Lung microvascular endothelial cell (primary cell): Measurements from ENCODE around the gene CCDC85C. TPM values are rescaled to one million over a fixed set of nuclear protein-coding genes. Genes with fewer than 3 reads are reported as not detected.

Experiments used
- DNase-seq, 2 donors: peaks; one replicate each; pipeline versions ENCODE4 v3.0.0 to v3.0.0-alpha.2; 2010; ENCODE audit warnings: low read depth in 2 of 2
- total RNA-seq: library from RNA; depleted of rRNA; stranded (reverse); fragments of >200 nt; gene quantifications from 2 replicates; pipeline ENCODE4 v1.2.1, GENCODE V29; 2014

Gene CCDC85C
- total RNA-seq, 1 donor from 2014 or later: 1.6 TPM

DNA sequence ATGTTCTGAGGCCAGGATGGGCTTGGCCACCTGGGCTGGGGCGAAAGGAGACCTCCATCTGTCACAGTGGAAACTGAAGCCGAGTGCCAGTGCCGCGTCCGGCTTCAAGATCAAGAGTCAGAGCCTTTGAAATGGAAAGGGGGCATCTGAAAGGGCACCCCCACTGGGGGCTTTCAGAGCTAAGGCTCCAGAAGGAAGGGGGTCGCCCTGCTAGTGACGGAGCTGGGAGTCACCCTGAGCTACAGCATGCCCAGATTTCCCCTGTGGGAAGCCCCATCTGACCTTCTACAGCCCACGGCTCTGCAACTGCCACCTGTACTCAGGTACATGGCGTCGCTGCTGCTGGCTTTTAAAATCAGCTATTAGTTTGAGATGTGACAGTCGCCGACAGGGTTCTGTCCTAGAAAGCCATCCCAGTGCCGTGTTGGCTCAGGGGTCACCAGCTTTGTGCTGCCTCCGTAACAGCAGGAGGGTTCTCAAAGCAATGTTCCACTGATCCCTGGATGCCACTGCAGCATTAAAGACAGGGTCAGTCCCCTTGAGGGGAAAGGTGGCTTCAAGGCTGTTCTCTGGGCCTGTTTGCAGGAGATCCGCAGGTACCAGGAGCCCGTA lies 91.3 kb downstream of the CCDC85C start:
- no peak for DNase-seq

DNA sequence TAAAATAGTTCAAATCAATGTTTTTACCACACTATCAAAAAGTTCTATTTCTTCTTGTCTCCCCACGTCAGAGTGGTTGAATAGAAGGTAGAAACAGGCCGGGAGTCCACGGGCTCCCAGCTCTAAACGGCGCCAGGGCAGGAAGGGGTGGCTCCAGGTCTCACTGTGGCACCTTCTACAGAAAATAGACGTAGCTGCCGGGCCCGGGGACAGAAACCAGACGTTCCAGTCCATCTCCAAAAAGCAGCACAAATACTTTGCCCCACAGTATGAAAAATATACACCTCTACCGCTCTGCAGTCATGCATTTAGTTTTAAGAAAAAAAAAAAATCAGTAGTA lies 91.9 kb downstream of the CCDC85C start:
- no peak for DNase-seq

DNA sequence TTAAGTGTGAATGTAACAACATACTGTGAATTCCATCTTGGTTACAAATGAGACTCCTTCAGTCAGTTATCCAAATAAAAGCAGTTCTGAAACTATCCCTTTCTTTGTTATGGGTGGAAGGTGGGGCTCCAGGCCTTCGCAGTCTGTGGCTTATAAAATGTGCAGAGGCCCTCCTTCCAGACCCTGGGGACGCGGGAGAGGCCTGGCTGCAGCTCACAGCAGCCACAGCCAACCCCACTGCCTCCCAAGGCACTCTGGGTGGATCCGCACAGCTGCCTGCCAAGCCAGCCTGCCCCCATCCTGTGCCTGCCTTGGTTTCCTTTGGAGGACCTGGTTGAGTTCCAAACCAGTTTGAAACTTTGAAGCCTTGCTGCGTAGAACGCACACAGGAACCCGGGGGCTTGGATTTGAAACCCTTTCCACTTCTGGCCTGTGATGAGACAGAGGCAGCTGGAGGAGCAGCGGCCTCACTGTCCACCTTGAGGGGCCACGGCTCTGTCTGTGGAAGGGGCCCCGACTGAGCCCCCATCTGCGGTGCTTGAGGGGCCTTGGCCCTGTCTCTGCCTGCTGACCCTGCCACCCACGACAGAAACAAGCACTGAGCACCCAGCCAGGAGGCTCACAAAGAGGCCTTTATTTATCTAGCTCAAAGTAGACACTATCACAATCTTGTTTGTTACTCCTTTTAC lies 92.4 kb downstream of the CCDC85C start:
- no peak for DNase-seq

DNA sequence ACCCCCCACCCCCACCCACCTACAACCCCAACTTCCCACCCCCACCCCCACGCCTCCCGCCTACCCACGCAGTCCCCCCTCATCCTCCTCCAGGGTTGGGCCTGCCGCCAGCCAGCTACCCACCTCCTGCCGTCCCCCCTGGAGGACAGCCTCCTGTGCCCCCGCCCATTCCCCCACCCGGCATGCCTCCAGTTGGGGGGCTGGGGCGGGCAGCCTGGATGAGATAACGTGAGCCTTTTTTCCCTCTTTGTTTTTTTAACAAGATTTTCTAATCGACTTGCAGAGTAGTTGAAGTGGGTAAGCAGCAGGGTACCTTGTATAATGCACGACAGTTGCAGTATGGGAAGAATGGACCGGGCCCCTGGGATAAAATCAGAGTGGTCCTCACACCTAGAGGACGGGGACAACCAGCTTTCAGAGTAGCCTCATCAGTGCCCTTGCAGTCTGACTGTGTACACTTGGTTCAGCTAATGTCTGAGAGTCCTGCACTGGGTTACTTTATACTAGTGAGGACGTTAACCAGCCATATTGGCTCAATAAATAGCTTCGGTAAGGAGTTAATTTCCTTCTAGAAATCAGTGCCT lies 93.4 kb downstream of the CCDC85C start:
- no peak for DNase-seq

DNA sequence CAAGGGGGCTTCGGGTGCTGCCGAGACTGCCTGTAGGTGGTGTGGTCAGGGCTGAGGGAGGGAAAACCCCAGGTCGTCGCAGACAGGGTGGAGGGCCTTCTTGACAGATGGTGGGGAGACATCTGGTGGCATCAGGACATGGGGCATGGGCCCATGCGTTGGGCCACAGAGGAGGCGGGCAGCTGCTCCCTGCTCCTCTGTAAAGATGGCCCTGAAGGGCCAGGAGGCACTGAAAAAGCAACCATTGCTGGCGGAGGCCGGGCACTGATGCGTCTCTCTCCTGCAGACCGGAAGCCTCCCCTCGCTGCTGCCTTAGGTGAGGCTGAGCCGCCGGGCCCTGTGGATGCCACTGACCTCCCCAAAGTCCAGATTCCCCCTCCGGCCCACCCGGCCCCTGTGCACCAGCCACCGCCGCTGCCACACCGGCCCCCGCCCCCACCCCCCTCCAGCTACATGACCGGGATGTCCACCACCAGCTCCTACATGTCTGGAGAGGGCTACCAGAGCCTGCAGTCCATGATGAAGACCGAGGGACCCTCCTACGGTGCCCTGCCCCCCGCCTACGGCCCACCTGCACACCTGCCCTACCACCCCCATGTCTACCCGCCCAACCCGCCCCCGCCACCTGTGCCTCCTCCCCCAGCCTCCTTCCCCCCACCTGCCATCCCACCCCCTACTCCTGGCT lies 94.0 kb downstream of the CCDC85C start:
- no peak for DNase-seq

DNA sequence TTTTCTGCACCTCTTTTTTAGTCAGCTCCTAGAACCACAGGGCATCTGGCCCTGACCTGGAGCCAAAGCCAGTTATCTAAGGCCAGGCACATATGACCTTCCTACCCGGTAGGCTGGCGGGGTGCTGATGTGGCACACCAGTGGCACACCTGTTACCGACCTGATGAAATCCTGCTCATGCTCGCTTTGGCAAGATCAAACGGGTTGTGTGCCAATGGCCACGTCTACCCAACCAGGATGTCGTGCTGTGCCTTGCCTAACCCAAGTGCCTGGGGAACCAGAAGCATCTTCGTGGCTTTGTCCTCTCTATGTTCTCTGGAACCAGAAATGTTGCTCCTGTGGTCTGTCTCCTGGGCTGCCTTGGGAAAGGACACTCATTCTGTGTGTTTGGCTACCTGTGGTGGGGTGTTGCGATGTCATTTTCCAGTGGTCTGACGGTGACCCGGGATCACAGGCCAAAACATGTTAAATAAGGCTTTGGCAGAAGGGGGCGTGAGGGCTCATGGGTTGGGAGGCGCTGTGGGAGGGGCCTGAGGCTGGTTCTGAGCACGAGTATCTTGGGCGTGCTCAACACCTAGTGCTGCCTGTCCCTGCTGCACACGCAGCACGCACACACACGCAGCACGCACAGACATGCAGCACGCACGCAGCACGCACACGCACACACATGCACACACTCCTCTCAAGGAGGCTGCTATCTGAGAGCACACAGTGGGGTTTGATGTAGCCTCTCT lies 94.9 kb downstream of the CCDC85C start:
- DNase-seq: no peak

DNA sequence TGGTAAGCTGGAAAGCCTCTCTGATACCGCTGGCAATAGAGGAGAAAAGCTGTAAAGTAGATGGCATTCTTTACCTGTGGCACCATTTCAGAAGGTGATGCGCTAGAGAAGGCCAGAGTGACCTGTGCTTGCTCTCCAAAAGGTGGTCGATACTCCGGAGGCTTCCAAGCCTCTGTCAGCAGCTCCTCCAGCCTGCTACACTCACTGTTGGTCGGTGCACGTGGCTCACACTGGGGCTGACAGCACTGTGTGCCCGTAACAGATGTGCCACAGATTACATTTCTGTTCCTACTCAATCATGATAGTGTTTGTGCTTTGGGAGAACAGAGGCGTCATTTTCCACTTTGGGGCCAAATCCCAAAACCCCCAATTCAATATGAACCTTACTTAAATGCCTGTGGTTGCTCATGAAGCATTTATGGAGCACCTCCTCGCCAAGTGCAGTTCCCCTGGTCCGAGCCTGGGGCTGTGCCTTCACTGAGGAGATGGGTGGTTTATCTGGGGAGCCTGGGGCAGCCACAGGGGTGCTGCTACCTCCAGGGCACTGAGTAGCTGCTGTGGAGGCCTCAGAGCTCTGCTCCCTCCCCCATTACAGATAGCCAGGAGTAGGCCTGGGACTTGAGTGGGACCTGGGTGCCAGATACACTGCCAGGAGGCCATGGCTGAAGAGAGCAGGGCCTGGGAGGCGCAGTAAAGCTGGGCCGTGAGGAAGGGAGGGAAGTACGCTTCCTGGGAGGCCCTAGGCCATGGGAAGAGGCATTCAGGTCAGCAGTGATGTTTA lies 96.0 kb downstream of the CCDC85C start:
- DNase-seq: no peak

DNA sequence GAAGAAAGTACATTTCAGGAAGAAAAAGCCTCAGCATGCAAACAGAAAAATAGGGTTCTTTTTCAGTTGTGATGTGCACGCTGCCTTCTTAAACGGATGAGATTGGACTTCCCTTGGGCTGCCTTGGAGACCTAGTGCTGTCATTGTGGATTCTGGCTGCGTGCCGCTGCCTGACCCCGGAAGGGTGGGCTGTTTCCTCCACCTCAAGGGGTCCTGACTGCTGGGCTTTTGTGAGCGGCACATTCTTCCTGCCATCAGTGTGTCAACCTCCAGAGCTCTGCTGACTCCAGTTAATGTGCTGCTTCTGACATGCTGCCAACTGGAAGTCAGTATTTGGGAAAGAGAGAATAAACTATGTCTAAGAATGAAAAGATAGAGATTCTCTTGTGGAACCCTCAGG lies 97.7 kb downstream of the CCDC85C start:
- DNase-seq: peak in 1 of 2 donors; percentile 63

DNA sequence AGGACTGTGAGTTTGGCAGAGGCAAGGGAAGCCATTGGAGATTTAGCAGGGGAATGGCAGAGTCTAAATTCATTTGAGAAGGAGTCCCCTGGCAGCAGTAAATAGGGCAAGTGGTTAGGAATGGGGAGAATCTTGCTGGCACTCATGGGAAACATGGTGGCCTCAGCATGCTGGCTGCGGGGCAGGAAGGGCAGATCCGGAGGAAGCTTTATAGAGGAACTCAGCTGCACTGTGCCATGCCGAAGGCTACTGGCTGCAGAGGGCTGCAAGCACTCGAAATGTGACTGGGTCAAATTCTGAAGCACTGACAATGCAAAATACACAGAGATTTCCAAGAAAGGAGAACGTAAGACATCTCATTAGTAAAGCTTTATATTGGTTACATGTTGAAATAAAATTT lies 98.9 kb downstream of the CCDC85C start:
- DNase-seq: peak; percentile 24 to 32

DNA sequence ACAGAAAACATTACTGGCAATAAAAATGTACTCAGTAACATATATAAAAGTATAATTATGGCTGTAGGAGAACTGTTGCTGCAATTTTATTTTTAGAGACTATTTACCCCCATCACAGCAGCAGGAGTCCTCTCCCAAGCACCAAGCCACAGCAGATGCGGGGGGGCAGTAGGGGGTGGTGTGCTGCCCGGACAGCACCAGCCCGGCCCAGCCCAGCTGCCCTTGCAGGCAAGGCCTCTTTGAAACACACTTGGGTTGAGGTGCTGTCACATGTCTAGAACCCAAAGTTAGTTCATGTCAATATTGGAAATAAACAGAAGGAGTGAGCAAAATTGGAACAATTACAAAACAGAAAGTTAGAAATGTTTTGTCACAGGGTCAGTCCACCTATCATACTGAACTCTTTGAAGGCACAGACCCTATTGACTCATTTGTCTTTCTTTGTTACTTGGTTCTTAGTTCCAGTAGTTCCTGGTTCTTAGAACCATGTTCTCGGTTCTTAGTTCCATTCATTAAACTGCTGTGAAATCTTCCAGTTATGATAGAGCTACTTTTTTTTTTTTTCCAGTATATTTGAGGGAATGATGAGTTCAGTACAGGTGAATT lies 100.1 kb downstream of the CCDC85C start:
- DNase-seq: no peak

DNA sequence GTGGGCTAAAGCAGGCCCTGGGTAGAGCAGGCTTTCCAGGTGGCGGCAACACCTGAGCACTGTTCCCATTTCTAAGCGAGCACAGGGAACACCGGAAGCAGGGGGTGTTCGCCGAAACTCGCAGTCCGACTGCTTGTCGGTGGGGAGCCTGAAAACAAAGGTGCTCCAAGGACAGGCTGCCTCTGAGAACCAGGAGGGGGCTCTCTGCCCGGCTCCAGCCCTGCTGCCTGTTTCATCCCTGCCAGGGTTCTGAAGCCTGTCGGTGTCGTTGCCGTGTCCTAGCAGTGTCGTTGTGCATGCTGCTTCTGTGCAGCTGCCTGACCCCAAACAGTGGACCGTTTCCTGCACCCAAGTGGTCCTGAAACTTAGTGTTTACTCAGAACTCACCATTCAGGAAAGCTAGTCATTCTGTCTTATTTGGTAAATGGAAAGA lies 101.0 kb downstream of the CCDC85C start:
- DNase-seq: peak in 1 of 2 donors; percentile 25

DNA sequence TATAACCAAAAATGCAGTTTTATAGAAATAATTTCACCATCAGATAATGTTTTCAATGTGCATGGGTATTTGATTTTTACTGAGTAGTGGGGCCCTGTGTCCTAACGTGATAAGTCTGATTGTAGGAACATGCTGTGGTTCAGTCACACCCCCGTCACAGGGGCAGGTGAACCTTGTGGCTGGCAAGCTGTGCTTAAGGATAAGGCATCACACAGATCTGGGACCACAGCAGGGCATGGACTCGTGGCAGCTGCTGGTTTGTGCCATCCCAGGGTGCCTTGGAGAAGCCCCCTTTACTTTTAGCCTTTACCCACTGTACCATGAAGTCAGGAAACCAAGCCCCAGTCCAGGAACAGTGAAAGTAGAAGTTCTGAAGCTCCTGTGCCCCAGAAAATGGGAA lies 106.1 kb downstream of the CCDC85C start:
- no peak for DNase-seq

DNA sequence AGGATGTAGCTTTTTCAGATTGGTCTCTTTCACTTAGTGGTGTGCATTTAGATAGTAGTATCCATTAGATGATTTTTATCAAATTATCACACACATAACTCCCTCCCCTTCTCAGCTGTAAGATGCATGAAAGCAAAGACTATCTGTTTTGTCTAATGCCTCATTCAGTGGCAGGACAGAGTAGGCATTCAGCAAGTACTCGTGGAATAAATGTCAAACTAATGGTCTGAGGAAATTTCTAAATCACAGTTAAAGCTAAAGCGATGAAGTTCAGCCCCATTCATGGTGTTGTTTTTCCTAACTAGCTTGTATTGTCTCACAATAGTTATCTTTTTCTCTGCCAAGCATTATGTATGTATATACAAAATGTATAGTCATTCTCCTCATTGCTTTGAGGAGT lies 106.7 kb downstream of the CCDC85C start:
- no peak for DNase-seq

DNA sequence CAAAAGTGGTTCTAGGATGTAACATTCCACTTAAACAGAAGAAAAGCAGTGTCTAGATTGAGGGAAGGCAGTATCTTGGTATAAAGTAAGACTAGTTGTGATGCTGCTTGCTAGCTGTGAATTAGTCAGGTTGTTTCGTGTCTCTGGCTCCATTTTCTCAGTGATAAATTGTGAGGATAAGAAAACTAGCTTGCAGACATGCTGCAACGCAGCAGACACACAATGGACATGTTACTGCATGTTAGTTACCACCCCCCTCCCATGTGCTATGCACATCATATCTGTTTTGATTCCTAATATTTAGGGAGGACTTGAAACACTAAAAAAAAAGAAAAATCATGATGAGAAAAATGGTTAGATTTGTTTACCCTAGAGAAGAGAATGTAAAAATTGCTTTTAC lies 119.9 kb downstream of the CCDC85C start:
- DNase-seq: no peak

DNA sequence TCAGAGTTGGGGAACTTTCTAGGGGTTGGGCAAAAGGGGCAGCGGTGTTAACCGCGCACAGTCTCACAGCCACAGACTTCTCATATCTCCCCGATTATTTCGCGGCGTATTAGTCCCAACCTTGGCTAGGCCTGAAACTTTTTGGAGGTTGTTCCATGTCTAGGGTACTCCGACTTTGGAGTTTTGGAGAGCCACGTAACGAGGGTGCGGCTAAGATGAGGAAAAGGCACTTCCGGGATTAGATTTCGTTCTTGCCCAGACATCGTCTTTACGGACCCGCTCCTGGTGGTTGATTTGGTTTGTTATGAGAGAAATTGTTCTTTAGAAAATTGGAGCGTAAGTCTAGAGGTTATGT lies 122.3 kb downstream of the CCDC85C start:
- peak; percentile 21 to 50 for DNase-seq

DNA sequence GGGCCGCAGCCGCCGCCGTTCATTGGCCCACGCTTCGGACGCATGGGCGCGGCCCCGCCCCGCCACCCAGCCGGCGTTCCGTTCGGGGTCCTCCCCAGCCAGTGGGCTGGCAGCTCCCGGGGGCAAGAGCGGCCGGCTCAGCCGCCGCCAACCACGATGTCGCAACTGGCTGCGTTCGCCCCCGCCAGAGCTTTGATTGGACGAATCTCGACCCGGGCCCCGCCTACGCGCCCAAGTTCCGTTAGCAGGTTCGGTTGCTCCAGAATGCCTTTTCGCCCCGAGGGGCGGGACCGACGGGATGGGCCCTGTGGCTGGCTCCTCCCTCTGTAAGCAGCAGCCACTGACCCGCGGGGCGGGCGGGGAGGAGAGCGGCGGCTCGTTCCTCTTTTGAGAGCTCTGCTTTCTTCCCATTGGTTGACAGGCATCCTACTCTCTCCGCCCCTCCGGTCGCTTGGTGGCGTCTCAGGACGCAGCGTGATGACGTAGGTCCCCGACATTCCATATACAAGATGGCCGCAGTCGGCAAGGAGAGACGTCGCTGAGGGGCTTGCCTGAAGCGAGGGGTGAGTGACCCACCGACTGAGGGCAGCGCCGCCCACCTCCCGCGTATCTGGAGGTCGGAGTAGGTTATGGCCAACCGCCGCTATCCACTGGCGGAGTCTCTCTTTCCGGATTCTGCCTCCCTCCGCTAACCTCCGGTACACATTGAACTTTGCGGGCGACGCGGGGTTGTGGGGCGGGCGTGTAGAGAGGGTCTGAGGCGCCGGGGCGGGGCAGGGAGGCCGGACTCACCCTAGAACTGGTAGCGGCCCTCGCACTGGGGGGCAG lies 122.9 kb downstream of the CCDC85C start, which contains the start of gene CCNK:
Gene CCNK, plus strand, starts transcription at position 493 of the 828 bp plus-strand sequence. CDS start 11,269 bp downstream, outside the sequence.
- peak; percentile 100 for DNase-seq

DNA sequence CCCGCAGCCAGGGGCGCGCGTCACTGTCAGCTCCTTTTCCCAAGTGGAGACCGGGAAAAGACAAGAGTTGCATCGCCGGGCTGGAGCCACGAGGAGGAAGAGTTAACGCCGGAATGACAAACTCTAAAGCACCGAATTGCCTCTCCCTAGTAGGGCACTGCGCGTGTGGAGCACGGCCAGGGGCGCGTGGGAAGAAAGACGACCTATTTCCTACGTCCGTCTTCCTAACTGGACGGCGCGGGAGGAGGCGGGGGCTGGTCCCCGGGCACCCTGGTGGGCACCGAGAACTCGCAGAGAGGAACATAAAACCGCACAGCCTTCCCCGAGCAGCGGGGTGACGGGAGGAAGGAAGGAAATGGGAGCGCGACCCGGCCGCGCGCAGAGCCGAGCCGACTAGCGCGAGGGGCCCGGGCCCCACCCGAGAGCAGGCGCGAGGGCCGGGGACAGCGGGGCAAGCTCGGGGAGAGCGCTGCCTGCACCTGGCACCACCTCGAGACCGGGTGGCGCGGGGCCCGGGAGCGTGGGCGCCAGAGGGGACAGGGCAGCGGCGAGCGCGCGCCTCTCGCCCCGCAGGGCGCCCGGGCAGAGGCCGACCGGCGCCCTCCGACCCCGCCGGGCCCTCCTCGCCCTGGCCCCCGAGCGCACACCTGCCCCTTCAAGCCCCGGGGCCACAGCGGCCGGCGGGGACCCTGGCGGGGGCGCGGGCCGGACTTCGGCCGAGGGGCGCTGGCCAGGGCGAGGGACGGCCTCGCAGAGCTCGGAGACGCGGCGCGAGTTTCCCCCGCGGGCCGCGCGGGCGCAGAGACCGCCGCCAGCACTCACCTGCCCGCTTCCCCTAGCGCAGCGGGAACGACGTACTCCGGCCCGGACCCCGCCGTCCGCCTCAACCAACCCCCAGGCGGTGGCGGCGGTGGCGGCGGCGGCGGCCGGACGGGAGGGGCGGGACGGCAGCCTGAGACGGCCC lies 123.8 kb downstream of the CCDC85C start, which contains the start of gene SETD3:
Gene SETD3, minus strand, starts transcription at position 954 of the 964 bp plus-strand sequence. CDS start 15,054 bp downstream, outside the sequence.
- peak; percentile 42 to 63 for DNase-seq
